ENCODE results near the gene SAXO1.

The SAXO1 gene

DNA sequence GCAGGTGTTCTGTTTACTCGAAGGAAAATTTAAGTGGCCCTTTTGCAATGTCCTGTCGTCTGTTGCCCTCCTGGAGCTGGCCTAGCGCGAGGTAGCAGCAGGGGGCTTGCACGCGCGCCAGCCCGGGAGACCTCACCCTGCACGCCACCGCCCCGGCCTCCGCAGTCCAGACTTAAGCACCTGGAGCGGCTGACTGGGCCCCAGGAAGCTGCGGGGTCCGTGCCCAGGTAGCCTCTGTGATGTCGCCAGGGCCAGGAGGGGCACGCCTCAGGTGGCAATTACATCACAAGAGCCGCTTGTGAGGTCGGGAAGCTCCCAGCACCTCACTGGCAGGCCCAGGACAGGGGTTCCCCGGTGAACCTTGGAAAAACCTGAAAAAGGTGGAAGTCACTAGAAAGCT, at the start of gene SAXO1:
Gene SAXO1, minus strand, starts transcription at position 195 of the 400 bp plus-strand sequence. CDS start 301 bp downstream, outside the sequence.
- DNase-seq (ENCODE audit: extremely low read depth, low read depth) = no peak
- no peak for TF ChIP-seq CTCF (IDR thresholded peaks at IDR 0.05; ENCODE audit: low read depth, low read length)

DNA sequence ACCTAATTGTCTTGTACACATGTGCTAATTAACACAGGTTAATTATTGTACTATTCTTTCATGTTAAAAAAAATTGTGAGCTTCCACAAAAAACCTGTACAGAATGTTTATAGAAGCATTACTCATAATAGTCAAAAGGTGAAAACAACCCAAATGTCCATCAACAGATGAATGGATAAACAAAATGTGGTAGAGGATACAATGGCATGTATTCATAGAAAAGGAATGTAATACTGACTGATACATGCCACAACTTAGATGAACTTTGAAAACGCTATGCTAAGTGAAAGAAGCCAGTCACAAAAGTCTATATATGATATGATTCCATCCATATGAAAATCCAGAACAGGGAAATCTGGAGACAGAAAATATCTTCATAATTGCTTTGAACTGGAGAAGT, 41.8 kb upstream of the SAXO1 start:
- TF ChIP-seq CTCF (IDR thresholded peaks at IDR 0.05; ENCODE audit: low read depth, low read length) = no peak
- no peak for DNase-seq (ENCODE audit: extremely low read depth, low read depth)

- TF ChIP-seq CTCF (IDR thresholded peaks at IDR 0.05; ENCODE audit: low read depth, low read length) = no peak
- DNase-seq (ENCODE audit: extremely low read depth, low read depth) = no peak
Observed at GRCh38 chr9:19074229-19074628, 41.2 kb upstream of the SAXO1 start.

- no peak for DNase-seq (ENCODE audit: extremely low read depth, low read depth)
- TF ChIP-seq CTCF (IDR thresholded peaks at IDR 0.05; ENCODE audit: low read depth, low read length) = no peak
Observed at GRCh38 chr9:19057033-19057432, 24.0 kb upstream of the SAXO1 start.

GRCh38 chr9:19050637-19051591, 17.9 kb upstream of the SAXO1 start:
- DNase-seq (ENCODE audit: extremely low read depth, low read depth) = no peak
- TF ChIP-seq CTCF (IDR thresholded peaks at IDR 0.05; ENCODE audit: low read depth, low read length) = no peak

DNA sequence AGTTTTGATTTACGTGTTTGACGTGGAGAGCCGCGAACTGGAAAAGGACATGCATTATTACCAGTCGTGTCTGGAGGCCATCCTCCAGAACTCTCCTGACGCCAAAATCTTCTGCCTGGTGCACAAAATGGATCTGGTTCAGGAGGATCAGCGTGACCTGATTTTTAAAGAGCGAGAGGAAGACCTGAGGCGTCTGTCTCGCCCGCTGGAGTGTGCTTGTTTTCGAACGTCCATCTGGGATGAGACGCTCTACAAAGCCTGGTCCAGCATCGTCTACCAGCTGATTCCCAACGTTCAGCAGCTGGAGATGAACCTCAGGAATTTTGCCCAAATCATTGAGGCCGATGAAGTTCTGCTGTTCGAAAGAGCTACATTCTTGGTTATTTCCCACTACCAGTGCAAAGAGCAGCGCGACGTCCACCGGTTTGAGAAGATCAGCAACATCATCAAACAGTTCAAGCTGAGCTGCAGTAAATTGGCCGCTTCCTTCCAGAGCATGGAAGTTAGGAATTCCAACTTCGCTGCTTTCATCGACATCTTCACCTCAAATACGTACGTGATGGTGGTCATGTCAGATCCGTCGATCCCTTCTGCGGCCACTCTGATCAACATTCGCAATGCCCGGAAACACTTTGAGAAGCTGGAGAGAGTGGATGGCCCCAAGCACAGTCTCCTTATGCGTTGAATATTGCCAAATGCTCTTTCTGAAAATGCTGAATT, 17.1 kb upstream of the SAXO1 start:
- TF ChIP-seq CTCF (IDR thresholded peaks at IDR 0.05; ENCODE audit: low read depth, low read length) = no peak
- no peak for DNase-seq (ENCODE audit: extremely low read depth, low read depth)
